Suppressor macrophage treated with lipopolysaccharide for 4 hours (primary cell): ENCODE measurements around the gene RAB6B.

Experiments used
- DNase-seq: peaks from one replicate; pipeline ENCODE4 v3.0.0-alpha.2; 2020

RAB6B gene

DNA sequence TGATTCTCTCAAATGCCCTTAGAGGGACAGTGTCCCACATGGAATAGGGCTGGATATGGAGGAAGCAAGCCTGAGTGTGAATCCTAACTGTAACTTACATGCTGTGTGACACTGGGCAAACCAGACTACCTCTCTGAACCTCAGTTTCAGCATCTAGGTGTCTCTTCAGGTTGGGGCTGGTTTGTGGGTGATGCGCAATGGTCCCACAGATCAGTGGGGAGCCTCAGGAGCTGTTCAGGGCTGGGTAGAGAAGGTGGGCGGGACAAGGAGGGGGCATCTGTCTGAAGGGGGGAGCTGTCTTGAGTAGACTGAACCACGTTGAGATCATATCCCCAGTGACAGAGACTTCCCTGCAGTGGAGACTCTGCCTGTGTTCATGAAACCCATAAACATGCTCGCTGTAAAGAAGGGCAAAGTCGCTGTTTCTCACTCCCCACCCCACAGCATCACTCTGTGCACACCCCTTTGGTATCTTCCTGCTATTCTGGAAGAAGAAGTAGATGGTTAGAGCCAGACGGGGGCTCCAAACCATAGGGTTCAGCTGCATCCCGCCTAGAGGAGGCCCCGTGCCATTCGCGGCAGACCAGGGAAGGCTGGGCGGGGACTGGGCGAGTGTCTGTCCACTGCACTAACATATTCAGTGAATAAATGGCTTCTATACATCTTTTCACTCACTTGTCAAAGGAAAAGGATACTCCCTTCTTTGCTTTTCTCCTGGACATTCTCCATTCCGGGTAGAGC, 61.6 kb downstream of the RAB6B start:
- no peak for DNase-seq

DNA sequence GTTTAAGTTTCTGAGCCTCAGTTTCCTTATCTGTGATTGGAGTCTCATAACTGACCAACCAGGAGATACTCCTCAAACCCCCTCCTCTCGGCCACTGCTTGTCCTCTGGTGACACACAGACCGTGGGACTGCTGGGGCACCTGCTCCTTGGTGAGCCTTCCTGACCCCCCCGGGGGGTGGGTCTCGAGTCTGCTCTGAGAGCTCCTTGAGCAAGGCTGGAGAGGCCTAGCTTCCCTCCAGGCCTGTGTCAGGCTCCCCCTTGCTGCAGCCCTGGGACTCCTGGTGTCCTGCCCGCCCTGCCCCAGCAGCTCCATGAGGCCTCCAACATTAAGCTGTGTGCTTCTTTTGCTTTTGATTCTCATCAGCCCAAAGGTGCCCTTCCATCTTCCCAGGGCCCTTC, 62.4 kb downstream of the RAB6B start:
- DNase-seq, result no peak

DNA sequence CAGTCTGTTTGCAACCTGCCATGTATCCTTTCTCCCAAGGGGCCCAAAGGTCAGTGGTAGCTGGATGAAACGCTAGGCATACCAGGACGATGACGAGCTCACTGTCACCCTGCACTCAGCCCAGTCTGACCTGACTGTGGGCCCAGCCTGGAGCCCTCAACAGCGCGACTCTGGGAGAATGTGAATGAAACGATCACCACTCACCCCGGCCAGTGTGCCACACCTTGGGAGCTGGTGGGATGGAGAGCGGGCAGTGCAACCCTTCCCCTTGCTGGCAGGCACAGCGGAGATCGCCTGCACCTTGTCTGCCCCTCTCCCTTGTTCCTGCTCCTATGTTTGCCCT, 62.9 kb downstream of the RAB6B start:
- no peak for DNase-seq

DNA sequence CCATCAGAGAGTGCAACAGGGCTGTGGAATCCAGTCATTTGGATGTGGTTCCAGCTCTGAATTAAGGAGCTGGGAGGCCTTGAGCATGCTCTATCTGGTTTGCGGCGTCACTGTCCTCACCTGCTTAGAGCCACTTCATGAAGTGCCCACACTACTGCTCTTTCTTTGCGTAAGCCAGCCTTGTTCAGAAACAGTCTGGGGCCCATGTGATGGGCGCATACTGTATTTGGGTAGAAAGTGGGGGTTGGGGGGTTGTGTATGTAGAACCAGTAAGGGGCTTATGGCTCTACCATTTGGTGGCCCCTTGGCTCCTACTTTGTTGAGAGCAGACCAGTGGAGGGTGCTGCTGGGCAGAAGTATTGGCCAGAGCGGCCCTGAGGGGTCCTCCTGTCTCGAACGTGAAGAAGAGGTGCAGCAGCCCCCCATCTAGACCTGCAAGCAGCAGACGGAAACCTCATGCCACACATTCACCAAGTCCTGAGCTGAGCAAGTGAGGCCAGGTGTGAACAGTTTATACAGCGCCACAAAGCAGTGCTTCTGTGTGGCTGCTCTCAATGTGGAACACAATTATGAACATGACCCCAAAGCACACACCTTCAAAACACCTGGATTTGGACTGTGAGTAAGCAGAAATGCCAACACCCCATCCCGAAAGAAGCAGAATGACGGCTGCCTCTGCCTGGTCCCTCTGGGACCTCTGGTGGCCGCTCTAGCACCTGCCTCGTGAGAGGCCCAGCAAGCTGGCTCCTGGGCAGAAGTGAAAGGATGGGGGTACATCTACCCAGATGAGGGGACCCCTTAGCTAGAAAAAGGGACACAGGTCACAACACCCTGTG, 63.5 kb downstream of the RAB6B start:
- DNase-seq, result no peak

DNA sequence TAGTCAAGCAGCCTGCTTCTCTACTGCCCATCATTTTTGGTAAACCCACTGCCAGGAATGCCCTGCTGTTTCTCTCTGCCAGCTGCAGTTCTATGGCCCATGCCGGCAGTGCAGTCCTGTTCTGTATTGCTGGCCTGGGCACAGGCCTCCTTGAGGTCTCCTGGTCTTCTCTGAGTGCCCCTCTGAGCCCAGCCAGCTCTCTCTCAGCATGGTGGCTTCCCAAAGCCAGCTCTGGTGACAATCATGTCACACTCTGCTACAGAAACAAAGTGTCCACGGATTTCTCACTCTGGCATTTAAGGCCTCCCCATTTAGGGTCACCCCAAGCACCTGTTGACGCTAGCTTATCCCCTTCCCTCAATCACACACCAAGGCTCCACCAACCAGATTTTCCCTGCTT, 65.6 kb downstream of the RAB6B start:
- no peak for DNase-seq

DNA sequence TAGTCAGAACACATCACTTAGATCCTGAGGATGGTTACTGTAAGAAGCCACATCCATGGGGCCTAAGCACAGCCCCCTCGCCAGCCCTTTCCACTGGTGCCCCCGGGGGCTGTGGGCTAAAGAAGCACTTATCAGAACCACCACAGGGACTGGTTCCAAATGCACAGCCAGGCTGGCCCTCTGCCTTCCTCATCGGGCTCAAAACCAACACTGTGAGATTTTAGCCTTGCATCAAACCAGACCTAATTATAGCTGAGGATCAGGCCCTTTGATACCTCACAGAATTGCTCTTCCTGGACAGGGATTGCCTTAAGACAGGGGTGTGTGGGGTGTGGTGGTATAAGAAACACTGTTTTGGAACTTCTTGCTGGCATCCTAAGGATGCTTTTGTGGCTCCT, 66.4 kb downstream of the RAB6B start:
- no peak for DNase-seq

DNA sequence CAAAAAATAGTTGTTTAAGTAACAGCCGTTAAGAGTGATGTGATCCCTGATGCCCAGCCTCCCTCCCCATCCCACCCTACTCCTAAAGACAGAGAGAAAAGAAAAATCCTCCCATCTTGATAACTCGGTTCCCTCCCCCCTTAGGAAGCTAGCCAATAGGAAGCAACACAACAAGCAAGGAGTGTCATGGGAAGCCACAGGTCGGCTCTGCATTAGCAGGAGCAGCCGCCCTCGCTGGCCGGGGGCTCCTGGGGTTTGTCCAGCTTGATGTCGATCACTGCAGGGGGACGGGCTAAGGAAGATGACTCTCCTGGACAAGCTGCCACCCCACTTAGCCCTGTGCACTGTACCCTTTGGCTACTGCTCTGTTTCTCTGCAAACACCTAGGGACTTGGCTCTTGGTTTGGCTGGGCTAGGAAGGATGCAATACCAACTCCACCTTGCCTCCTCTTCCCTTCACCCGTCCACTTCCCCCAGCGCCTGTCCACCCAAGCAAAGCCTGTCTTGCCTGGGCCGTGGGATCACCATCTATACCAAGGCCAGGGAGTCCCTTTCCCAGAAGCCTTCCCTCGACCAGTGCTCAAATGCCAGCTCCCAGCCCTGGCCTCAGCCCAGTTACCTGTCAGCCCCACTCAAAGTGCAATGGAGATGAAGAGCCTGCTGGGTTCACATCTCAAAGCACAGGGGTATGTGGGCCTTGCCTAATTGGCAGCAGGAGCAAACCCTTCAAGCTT, 66.9 kb downstream of the RAB6B start:
- DNase-seq, result no peak

DNA sequence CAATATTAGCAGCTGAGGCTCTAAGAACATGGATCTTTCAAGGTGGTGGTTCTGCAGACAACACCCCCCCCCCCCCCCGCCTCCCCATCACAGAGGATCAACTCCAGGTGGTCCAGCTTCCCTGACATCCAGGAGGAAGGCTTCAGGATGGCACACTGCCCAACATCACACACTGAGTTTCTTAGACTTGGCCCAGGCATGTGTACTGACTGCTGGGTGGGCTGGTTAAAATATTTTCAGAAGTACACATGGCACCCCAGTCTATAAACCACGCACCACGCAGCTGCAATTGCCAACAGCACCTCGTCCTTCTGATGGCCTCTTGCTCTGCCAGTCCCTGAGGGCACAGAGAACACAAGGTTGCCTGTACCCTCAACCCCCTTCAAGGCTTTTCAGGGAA, 68.0 kb downstream of the RAB6B start:
- DNase-seq, result no peak

DNA sequence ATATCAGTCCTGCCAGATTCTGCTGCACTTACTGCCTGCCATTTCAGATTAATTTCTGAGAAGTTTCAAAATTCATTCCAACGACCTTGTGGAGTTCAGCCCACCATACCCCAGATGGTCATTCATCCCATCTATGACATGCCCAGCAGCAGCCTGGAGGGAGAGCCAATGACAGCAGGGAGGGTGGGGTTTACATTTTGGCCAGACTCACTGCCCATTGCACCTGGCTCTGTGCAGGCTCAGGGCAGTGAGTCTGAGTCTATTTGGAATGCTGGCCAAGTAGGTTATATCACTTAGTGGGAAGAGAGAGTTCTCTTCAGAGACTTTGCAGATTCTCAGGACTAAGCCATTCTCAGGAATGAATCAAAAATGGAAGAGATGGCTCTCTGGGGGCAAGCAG, 68.5 kb downstream of the RAB6B start:
- DNase-seq, result no peak

DNA sequence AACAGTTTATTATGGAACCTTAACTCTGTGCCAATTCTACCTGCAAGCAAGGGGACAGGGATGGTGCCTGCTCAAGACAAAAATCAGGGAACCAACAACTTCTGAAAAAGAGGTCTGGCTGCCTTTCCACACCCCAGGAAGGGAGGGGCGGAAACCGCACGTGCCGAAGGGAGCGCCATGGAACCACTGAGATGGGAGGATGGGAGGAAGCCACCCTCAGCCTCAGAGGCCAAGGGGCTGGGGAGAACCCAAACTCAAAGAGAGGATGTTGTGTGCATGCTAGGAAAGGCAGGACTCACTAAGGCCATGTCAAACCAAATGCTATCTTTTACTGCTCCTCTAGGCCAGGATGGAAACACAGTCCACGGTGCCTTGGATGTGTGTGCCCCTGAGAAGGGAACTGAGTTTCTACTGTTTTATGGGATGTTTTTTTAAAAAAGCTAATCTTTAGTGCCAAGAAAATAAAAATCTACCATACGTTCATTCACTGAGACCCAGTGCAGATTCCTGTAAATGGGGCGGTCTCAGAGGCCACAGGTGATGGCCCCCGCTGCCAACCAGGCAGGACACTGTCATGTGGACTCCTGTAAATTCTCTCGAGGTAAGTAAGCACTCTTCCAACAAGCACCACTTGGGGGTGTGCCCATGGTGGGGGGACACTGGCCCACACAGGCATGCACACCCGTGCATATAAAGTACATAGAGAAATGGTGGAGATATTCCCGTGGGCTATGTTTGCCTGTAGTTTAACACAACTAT, 69.5 kb downstream of the RAB6B start:
- no peak for DNase-seq

DNA sequence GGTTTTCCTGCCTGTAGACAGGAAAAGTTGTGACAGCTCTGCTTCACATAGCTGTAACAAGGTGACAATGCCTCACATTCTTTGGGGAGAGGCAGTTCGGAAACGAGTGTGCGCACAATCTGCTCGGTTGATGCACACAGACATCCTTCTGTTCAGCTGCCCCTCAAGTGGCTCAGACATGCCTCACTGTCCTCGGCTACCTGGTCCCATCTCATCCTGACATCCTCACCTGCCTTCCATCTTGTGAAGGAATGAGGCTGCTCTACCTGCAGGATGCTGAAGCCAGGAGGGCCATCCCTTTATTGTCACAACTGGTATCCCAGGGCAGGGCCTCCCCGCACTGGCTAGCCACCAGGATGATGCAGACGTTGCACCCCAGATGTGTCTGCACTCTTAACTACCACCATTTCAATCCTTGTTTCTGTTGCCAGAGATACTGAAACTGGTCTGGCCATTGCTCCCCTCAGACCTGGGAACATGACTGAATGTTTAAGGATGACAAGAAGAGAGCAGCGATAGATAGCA, 70.7 kb downstream of the RAB6B start:
- no peak for DNase-seq

DNA sequence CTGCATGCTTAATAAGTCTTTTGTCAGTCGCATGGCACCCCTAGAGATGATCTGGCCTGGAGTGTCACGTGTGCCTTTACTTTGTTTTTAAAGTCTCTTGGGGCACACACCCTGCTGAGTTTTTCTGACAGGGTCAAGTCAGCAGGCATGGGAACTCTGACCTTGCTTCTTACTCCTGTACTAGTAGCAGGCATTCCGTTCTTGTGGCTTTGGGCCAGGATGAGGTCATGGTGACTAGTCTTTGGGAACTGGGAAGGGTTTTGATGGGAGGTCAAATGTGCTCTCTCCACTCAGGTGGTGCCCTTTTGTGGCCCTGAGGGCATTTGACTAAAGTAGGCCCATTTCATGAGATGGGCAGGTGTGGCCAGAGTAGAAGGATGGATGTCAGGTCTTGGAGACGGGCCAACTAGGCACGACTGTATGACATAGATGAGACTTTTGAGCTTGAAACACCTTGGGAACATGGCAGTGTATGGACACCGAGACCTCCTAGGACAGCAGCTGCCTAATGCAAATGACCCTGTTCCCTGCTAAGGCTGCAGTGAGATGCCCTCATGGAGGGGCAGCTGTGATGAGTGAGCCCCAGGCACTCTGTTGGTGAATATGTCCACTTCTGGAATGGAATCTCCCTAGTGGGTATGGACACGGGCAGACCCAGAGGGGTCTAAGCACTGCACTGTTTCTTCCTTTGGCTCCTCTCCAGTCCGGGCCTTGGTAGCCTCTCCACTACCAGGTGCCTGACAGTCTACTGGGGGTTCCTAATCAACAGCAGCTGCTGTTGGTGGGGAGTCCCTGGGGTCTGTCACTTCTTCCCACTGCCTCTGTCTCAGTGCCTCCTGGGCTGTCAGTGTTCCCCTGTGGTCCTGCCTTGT, 73.7 kb downstream of the RAB6B start:
- no peak for DNase-seq

DNA sequence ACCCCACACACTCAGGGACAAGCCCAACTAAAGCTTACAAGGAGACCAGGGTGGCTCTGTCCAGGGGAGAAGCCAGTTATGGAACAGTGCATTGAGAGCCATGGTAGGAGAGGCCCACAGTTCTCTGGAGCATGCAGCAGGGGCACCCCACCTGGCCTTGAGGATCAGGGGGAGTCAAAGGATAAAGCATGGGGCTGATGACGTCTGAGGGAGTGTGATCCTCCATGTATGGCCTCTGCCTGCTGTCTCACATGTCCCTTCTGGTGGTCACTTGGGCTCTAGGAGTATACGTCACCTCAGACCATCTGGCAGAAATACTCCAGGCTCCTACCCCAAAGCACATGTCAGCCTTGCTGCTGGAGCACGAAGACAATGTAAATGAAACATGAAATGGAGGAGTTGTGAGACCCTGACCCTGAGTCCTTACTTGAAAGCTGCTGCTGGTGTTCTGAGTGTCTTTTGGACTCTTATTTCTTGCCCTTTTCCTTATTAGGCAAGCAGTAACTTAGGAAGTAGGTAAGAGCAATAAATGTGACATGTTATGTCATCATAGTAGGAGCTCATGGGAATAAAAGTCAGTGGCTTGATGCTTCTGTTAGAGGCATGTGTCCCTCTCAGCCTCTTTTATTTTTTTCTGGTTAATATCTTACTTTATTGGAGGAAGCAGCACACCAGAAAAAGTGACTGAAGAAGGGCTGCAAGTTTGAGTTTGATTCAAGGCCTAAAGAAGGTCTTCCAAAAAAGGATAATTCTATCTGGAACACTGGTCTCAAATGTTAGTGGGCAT, 74.6 kb downstream of the RAB6B start:
- DNase-seq, result no peak

DNA sequence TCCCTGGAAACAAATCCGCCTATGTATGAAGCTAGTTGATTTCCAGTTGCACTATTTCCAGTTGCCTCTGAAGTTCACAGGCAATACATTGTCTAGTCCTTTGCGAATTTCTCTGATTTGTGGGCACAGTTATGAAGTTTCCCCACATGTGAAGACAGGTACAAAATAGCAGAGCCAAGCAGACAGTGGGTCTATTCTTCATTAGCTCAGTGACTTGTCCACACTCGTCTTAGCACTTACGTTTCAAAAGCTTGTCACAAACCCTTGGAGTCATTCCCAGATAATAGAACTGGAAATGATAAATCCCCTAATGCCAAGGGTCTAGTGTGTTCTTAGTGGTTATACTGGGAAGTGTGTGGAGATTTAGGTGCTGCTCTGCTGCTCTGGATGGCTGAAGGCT, 75.6 kb downstream of the RAB6B start:
- DNase-seq, result no peak

DNA sequence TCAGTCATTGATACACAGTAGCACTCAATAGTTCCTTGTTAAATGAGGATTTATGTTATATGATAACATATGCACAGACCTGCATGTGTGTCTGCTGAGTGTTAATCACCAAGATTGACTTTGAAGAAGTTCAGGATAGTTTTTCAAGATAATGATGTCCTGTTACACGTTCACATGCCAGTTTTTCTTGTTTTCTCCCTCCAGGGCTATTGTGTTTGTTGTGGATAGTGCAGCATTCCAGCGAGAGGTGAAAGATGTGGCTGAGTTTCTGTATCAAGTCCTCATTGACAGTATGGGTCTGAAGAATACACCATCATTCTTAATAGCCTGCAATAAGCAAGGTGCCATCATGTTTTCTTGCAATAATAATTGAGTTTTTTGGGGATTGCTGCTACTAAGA, 80.3 kb downstream of the RAB6B start:
- no peak for DNase-seq

DNA sequence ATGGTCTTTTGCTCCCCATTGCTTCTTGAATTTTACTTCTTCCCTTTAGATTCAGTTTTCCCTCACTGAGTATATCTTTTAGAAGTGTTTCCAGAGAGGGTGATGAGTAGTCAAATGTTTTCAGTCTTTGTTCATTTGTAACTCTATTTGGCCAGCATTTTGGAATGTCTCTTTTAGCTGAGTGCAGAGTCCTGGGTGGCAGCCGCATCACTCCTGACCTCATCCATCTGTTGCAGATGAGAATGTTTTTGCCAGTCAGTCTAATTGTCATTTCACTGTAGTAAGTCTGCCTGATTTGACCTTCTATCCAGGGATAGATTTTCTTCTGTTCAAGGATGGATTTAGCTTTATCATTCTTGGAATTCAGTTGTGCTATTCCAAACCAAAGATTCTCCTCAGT, 82.8 kb downstream of the RAB6B start:
- DNase-seq, result no peak

DNA sequence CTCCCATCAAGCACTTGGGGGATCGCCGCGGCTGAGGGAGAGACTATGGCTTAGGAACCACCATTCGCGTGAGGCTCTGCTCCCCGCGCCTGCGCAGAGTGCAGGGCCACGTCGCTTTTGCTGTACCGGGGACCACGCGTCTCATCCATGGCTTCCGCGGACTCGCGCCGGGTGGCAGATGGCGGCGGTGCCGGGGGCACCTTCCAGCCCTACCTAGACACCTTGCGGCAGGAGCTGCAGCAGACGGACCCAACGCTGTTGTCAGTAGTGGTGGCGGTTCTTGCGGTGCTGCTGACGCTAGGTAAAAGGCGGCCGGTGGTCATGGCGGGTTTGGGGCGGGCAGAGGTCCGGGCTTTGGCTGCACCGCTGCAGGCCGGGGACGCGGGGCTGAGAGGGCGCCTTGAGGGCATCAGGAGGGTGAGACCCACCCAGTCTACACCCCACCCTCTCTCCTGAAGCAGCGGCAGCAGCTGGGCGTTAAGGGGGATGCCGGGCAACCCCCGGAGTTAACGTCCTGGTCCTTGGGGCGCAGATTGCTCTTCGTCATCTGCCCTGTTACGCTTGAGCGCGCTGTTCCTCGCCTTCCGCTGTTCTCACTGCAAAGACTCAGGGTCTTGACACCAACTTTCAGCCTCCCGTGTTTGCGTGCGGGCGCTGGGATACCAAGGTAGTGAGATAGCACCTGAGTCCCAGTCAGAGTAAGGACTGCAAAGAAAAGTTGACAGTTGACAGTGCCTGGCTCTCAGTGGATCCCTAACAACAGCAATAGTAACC, 89.8 kb downstream of the RAB6B start, which contains the start of gene SRPRB:
TSS of gene SRPRB (plus strand) at position 114 of the 774 bp plus-strand sequence. CDS start at position 148, 34 bp downstream.
- peak; percentile 97 for DNase-seq

DNA sequence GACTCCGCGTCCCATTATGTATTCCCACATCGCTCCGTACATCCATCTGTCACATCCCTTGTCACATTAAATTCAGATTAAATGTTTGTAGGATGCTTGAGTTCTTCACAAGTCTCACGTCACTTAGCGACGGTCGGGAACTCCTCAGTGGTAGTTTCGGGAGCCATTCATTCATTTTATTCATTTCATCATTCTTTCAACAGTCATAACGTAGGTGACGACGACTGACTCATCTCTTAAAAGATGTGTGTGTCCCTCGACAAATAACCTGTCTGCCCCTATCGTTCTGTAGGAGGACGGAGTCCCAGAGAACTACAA, 90.3 kb downstream of the RAB6B start:
- DNase-seq, result no peak

DNA sequence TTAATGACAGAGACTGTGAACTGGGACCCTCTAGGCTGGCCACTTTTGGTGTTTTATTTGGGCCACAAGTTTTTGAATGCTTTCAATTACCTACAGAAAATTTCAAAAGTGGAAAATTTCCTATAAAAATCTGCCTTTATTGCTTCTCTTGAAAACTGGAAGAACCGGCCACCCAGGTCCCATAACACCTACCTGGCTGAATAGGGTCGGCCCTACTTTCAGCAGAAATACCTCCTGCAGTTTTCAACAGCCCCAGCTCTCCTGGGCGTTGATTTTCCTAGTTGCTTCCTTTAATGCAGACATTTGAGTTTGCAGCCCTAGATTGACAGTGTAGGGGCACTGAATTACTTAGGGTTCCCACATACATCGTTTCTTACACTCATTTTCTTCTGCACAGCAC, 90.8 kb downstream of the RAB6B start:
- DNase-seq, result no peak

DNA sequence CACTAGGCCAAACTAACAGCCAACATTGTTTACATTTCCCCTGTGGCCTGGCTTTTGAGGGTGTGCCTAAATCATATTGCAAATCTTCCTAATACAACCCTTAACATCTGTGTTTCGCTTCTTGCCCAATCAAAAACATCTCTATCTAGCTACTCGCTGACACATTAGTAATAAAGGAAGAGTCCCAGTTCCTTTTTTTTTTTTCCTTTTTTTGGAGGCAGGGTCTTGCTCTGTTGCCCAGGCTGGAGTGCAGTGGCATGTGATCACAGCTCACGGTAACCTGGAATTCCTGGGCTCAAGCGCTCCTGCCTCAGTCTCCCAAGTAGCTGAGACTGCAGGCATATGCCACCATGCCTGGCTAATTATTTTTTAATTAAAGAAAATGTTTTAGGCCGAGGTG, 92.2 kb downstream of the RAB6B start:
- DNase-seq, result peak; percentile 42
